Urinary bladder (tissue), 4 donors: Measurements from ENCODE around the gene TMEM135. TPM values are rescaled to one million over a fixed set of nuclear protein-coding genes. Genes with fewer than 3 reads are reported as not detected.
"Not testable (repeated sequence)": the region's sequence is repeated elsewhere in the genome, so short reads cannot be mapped to it uniquely, and the experiment has no call there.

Experiments used
- DNase-seq: peaks from one replicate; pipeline ENCODE4 v3.0.0-alpha.2; 2015; ENCODE audit errors: extremely low spot score
- H3K27ac ChIP-seq: one replicate; pipeline ENCODE4 v1.5.1; 2013; ENCODE audit warnings: low read depth, mild to moderate bottlenecking, moderate library complexity
- H3K36me3 ChIP-seq: one replicate; pipeline ENCODE4 v1.6.1; 2013; ENCODE audit warnings: mild to moderate bottlenecking, moderate library complexity; ENCODE audit not compliant: insufficient read depth
- H3K4me1 ChIP-seq: one replicate; pipeline ENCODE4 v1.6.1; 2013; ENCODE audit warnings: mild to moderate bottlenecking, moderate library complexity; ENCODE audit not compliant: insufficient read depth
- H3K4me3 ChIP-seq: one replicate; pipeline ENCODE4 v1.5.1; 2013; ENCODE audit warnings: low read depth, low read length
- WGBS: extraction: QIAGEN DNeasy Blood & Tissue Kit; methylation state at CpG from one replicate; pipeline ENCODE4 v1.1.7; 2013; 5-methylcytosine and 5-hydroxymethylcytosine counted together
- polyA plus RNA-seq: library from polyadenylated mRNA; stranded (reverse); fragments of 200-250 nt; gene quantifications from one replicate; pipeline ENCODE4 v1.2.3, GENCODE V29; 2013
- total RNA-seq: library from RNA; depleted of rRNA; stranded (reverse); fragments of >200 nt; gene quantifications from one replicate; pipeline ENCODE4 v1.2.3, GENCODE V29; 2014
- donor health status: healthy with polysubstance abuse.
- donor health status: healthy.

TMEM135 gene
- total and polyA plus RNA-seq, 2 donors, result 6.2 to 61.0 TPM

DNA sequence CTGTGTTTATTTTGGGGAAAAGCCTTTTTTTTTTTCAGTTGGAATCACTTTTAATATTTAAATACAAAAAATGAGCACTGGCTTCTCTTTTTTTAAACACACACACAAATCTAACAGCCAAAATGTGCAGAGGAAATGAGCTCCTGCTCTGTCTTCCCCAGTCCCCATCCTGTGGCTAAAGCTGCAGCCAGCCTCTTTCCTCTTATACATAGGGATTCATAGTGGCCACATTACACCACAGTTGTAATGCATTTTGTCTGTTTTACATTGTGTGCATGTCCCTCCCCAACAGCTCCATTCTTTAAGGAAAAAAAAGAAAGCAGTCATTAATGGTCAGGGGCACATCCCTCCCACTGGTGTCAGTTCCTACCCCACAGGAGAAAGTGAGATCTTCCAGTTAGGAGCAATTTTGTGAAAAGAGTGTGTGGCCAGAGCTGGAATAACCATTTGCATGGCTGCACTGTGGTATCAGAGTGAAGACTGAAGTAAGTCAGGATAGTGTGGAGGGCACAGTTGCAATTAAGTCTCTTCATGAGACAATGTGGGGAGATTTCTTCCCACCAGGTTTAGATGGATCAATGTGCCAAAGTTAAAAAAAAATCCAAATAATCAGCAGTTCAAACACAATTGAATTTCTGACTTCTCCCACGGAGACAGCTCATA is 220.6 kb downstream of the TMEM135 start:
- 57% methylated on average over 1 of the region's 1 CpG for WGBS
- Histone ChIP-seq H3K27ac (no peak overlapping the region), H3K4me3 (no peak overlapping the region), H3K4me1 (no peaks in the 10 kb centered on the region), H3K36me3 (no peaks in the 10 kb centered on the region)
- no peak for DNase-seq

- Histone ChIP-seq H3K4me3 (no peak overlapping the region), H3K4me1 (no peaks in the 10 kb centered on the region), H3K36me3 (no peaks in the 10 kb centered on the region), H3K27ac (no peak overlapping the region)
- no peak for DNase-seq
- WGBS, result 84% methylated on average over 1 of the region's 1 CpG
These were observed 222.0 kb downstream of the TMEM135 start for GRCh38 chr11:87259736-87260135.

- no peaks in the 10 kb centered on the region for H3K4me1 ChIP-seq
- WGBS, result 55% methylated on average over 3 of the region's 3 CpGs
- no peak for DNase-seq
These were observed 223.1 kb downstream of the TMEM135 start for GRCh38 chr11:87260811-87261210.

GRCh38 chr11:87263264-87263838 is 225.6 kb downstream of the TMEM135 start:
- 26% methylated on average over 2 of the region's 2 CpGs for WGBS
- Histone ChIP-seq H3K27ac (no peak overlapping the region), H3K36me3 (no peaks in the 10 kb centered on the region), H3K4me1 (no peaks in the 10 kb centered on the region), H3K4me3 (no peak overlapping the region)
- no peak for DNase-seq

More at GRCh38 chr11:87260811-87261210, 223.1 kb downstream of the TMEM135 start:
- Histone ChIP-seq H3K36me3 (no peaks in the 10 kb centered on the region), H3K27ac (no peak overlapping the region), H3K4me3 (no peak overlapping the region)

- H3K4me3 ChIP-seq, result no peak overlapping the region
- H3K27ac ChIP-seq, result no peak overlapping the region
These were observed 226.2 kb downstream of the TMEM135 start for GRCh38 chr11:87263979-87264378.

DNA sequence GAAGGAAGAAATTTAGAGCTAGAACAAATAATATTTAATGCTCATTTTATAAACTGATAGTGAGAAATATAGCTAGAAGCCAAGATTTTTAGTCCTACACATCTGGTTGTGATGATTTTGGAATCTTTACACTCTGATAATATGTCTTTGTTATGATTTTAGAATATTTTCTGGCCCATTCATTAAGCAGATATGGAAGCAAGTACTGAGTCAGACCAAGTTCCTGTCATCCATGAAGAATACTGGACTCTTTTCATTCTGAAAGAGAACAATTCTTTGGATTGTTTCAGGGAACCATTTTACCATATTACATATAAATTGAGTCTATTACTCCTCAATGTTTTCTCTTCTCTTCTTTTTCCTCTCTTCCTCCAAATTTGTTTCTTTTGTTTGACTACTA is 227.4 kb downstream of the TMEM135 start:
- no peak for DNase-seq
- H3K4me1 ChIP-seq, result no peaks in the 10 kb centered on the region
- H3K36me3 ChIP-seq, result no peaks in the 10 kb centered on the region
- no peak overlapping the region for H3K27ac ChIP-seq
- H3K4me3 ChIP-seq, result no peak overlapping the region

More at GRCh38 chr11:87263979-87264378, 226.2 kb downstream of the TMEM135 start:
- no peaks in the 10 kb centered on the region for H3K36me3 ChIP-seq
- no peaks in the 10 kb centered on the region for H3K4me1 ChIP-seq
- DNase-seq, result no peak

- no peaks in the 10 kb centered on the region for H3K4me1 ChIP-seq
- no peak overlapping the region for H3K27ac ChIP-seq
- H3K4me3 ChIP-seq, result no peak overlapping the region
- DNase-seq, result peak; percentile 40
- H3K36me3 ChIP-seq, result no peaks in the 10 kb centered on the region
These were observed 228.2 kb downstream of the TMEM135 start for GRCh38 chr11:87265979-87266378.

GRCh38 chr11:87266751-87267150 is 229.0 kb downstream of the TMEM135 start:
- Histone ChIP-seq H3K27ac (no peak overlapping the region), H3K4me1 (no peaks in the 10 kb centered on the region), H3K4me3 (no peak overlapping the region), H3K36me3 (no peaks in the 10 kb centered on the region)
- DNase-seq, result no peak
- WGBS, result 68% methylated on average over 2 of the region's 2 CpGs

- H3K36me3 ChIP-seq, H3K4me3 ChIP-seq, H3K4me1 ChIP-seq, H3K27ac ChIP-seq, DNase-seq: not testable (repeated sequence)
- WGBS, result 98% methylated on average over 4 of the region's 4 CpGs
These were observed 234.2 kb downstream of the TMEM135 start for GRCh38 chr11:87271951-87272350.

DNA sequence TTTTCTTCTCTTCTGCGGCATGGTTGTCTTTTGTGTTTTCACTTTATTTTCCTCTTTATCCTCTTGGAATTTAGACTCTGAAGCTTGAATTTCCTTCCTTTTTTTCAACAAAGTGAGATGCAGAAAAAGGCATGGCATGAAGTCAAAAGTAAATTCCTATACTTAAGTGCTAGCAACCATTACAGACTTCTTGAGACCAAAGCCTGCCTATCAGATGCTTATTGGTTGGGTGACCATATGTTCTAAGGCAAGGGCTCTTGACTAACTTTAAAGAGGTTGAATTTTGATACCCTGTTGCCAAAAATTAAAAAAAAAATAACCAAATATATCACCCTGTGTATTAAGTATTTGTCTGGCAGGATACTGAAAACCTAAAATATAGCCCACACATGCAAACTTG is 237.4 kb downstream of the TMEM135 start:
- no peaks in the 10 kb centered on the region for H3K36me3 ChIP-seq
- H3K4me3 ChIP-seq, result no peak overlapping the region
- no peak overlapping the region for H3K27ac ChIP-seq
- H3K4me1 ChIP-seq, result no peaks in the 10 kb centered on the region
- no peak for DNase-seq
- WGBS, result 74% methylated on average over 1 of the region's 1 CpG

- H3K36me3 ChIP-seq, result no peaks in the 10 kb centered on the region
- no peaks in the 10 kb centered on the region for H3K4me1 ChIP-seq
- DNase-seq, result no peak
- no peak overlapping the region for H3K27ac ChIP-seq
- H3K4me3 ChIP-seq, result no peak overlapping the region
- 73% methylated on average over 2 of the region's 2 CpGs for WGBS
These were observed 242.4 kb downstream of the TMEM135 start for GRCh38 chr11:87280143-87280542.

GRCh38 chr11:87281496-87281895 is 243.8 kb downstream of the TMEM135 start:
- peak; percentile 59 for DNase-seq
- Histone ChIP-seq H3K4me3 (no peak overlapping the region), H3K27ac (no peak overlapping the region), H3K36me3 (no peaks in the 10 kb centered on the region), H3K4me1 (no peaks in the 10 kb centered on the region)
- 39% methylated on average over 3 of the region's 3 CpGs for WGBS

GRCh38 chr11:87284306-87284705 is 246.6 kb downstream of the TMEM135 start:
- no peak for DNase-seq
- Histone ChIP-seq H3K27ac (no peak overlapping the region), H3K4me1 (no peaks in the 10 kb centered on the region), H3K4me3 (no peak overlapping the region), H3K36me3 (no peaks in the 10 kb centered on the region)
- WGBS, result 61% methylated on average over 2 of the region's 2 CpGs

DNA sequence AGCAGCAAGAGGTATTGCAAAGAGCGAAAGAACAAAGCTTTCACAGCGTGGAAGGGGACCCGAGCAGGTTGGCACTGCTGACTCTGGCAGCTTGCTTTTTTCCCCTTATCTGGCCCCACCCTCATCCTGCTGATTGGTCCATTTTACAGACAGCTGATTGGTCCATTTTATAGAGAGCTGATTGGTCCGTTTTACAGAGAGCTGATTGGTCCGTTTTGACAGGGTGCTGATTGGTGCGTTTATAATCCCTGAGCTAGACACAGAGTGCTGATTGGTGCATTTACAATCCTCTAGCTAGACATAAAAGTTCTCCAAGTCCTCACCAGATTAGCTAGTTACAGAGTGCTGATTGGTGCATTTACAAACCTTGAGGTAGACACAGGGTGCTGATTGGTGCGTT is 247.9 kb downstream of the TMEM135 start:
- DNase-seq, H3K27ac ChIP-seq, H3K4me1 ChIP-seq, H3K36me3 ChIP-seq, H3K4me3 ChIP-seq: not testable (repeated sequence)
- 90% methylated on average over 7 of the region's 7 CpGs for WGBS
